GM18907 (cell line): ENCODE data around the gene GPRIN2.
"Not testable (repeated sequence)": the region's sequence is repeated elsewhere in the genome, so short reads cannot be mapped to it uniquely, and the experiment has no call there.

Source experiments
- ATAC-seq: cut with Tn5 transposase; IDR thresholded peaks from one replicate; pipeline ENCODE4 v1.9.1; 2021; ENCODE audit warnings: mild to moderate bottlenecking, moderate library complexity; ENCODE audit not compliant: unreplicated experiment

GPRIN2 gene

GRCh38 chr10:46556515-46557318, at the start of gene GPRIN2:
Gene GPRIN2, minus strand, starts transcription at chr10:46556658. Its CDS starts 5,922 bp downstream, at chr10:46550736.
- no peak for ATAC-seq

GRCh38 chr10:46600516-46600915, 44.1 kb upstream of the GPRIN2 start:
- peak; percentile 74 for ATAC-seq

GRCh38 chr10:46597616-46598246, 41.3 kb upstream of the GPRIN2 start:
- ATAC-seq: peak; percentile 88

- ATAC-seq: not testable (repeated sequence)
These were observed 40.1 kb upstream of the GPRIN2 start for GRCh38 chr10:46596570-46596969.

DNA sequence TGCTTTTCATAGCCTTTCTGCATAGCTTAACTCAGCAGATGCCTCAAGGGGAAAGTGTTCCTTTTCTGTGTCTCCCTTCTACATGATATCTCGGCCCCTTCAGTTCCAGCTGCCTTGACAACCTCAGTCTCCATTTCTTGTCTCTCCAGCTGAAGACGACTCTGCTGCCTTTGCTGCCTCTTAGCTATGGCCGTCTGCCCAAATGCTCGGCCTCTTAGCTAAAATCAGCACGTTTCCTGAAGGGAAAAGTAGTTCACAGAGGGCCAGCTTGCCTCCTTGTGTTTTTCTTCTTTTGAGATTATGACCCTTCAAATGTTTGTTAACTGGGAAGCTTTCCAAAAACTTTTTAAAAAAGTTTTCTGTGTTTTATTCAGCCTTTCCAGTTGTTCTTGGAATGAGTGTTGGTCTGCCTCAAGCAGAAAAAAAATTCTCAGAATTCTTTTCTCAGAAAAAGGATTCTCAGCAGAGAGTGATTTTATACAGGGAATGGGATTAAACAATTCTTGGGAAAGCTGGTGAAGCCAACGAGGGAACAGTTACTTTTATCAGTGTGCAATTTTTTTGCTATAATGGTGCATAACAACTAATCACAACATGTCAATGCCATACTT, 38.1 kb upstream of the GPRIN2 start:
- not testable (repeated sequence) for ATAC-seq

GRCh38 chr10:46593307-46593706, 36.8 kb upstream of the GPRIN2 start:
- not testable (repeated sequence) for ATAC-seq

GRCh38 chr10:46591053-46591452, 34.6 kb upstream of the GPRIN2 start:
- ATAC-seq: not testable (repeated sequence)

- ATAC-seq: not testable (repeated sequence)
These were observed 33.1 kb upstream of the GPRIN2 start for GRCh38 chr10:46589589-46589988.

- not testable (repeated sequence) for ATAC-seq
These were observed 31.8 kb upstream of the GPRIN2 start for GRCh38 chr10:46588221-46588620.

DNA sequence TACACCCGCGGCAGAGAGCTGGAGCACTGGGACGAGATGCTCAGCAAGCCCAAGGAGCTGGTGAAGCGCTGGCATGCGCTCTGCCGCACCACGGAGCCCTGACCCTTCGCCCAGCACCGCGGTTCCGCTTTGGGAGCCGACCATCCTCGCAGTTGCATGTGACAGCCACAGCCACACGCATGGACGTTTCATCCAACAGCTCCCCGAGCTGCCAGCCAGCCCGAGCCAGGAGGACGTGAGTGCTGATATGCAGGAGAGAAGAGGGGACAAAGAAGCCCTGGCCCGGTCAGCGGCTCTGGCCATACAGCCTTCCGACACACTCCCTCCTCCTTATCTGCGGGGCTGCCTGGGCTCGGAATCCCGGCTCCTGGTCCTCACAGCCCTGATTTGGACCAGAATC, 31.1 kb upstream of the GPRIN2 start:
- not testable (repeated sequence) for ATAC-seq

DNA sequence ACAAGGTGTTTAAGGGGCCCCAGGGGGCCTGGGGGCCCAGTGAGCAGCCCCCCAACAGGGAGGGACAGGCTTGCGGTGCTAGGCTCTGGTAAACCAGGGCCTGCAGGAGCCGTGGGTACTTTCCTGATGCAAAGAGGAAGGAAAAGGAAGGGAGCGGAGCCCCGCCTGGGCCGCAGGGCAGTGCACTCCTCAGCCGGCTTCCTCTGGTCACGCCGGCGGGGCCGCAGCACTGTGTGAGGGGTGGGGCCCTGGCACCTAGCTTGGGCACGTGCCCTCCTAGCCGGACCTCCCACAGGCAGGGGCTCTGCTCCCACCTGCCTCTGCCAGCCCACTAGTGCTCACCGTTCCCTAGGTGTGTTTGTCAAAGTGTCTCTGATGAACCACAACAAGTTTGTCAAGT, 28.8 kb upstream of the GPRIN2 start:
- ATAC-seq: not testable (repeated sequence)

DNA sequence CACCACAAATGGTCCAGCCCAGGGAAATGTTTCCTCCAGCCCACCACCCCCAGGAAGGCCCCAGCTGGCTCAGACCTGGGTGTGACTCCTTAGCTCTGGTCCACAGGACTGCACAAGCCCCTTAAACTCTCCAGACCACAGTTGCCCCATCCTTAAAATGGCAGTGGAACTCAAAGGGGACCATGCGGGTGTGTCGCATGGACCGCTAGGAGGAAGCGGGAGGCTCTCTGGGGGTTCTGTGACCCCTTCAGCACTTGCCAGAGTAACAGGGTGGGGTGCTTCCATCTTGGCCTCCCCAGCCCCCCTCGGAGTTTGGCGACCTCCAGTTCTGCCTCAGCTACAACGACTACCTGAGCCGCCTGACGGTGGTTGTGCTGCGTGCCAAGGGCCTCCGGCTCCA, 27.7 kb upstream of the GPRIN2 start:
- ATAC-seq: not testable (repeated sequence)

GRCh38 chr10:46582568-46582967, 26.1 kb upstream of the GPRIN2 start:
- not testable (repeated sequence) for ATAC-seq

GRCh38 chr10:46581997-46582396, 25.5 kb upstream of the GPRIN2 start:
- ATAC-seq: not testable (repeated sequence)

DNA sequence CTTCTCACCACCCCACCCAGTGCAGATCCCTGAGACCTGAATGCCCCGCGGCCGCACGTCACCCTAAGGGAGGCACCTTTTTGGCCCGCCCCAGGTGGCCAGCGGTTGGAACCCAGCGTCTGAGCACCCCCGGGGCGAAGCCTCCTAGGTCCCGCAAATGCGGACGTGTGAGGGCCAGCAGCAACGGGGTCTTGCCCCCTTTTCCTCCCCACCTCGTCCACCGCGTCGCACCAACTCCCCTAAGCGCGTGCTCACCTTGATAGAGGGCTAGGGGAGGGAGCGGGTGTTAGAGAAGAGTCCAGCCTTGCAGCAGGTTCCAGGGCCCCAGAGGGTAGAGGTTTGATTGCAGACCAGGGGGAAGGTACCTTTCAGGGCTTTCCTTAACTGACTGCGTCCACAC, 22.9 kb upstream of the GPRIN2 start:
- ATAC-seq: not testable (repeated sequence)

- not testable (repeated sequence) for ATAC-seq
These were observed 22.2 kb upstream of the GPRIN2 start, which contains the start of gene SYT15 for GRCh38 chr10:46578474-46579178. Gene SYT15, plus strand, starts transcription at chr10:46579128. Its CDS starts 41 bp downstream, at chr10:46579169.

- not testable (repeated sequence) for ATAC-seq
These were observed 21.4 kb upstream of the GPRIN2 start for GRCh38 chr10:46577624-46578473.

GRCh38 chr10:46573884-46574283, 17.4 kb upstream of the GPRIN2 start:
- not testable (repeated sequence) for ATAC-seq

DNA sequence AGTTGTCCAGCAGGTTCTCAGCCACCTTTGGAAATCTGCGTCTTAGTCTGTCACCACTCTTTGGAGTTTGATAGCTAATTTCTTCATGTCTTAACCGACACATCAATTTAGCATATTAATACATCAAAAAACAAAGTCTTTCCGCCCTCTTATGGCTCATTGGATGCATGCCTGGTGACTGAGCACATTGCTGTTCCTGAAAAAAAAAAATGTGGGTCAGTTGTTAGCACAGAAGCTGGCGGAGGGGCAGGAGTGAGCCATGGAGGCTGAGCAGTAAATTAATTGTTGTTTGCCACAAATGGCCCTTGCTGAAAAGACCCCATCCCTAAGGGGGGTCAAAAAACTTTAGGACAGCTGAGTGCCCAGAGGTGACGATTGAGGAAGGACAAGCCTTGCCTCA, 16.9 kb upstream of the GPRIN2 start:
- not testable (repeated sequence) for ATAC-seq

DNA sequence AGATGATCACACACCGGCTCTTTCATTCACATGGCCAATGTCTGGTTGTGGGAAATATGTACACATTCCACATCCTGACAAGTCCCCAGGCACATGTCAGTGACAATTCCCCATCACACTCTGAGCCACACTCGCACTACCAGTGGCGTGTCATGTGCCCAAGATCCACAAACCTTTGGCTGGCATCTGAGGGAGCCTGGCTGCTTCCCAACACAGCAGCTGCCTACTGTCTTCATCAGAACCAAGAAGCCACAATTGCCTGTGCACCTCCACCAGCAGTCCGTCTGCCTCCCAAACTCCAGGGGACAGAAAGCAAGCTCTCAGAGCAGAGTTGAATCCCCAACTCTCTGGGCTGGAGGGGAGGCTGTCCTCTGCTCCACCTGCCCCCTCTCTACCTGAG, 16.3 kb upstream of the GPRIN2 start:
- ATAC-seq: not testable (repeated sequence)
